ENCODE data around the gene MOGAT2. TPM values are rescaled to one million over a fixed set of nuclear protein-coding genes. Genes with fewer than 3 reads are reported as not detected.

MOGAT2 gene
- total and polyA plus RNA-seq, 2 of the 13 experiments (the other 11 are each of a cell fraction or from before 2014, with no cell fraction given): 27.2 to 27.8 TPM

DNA sequence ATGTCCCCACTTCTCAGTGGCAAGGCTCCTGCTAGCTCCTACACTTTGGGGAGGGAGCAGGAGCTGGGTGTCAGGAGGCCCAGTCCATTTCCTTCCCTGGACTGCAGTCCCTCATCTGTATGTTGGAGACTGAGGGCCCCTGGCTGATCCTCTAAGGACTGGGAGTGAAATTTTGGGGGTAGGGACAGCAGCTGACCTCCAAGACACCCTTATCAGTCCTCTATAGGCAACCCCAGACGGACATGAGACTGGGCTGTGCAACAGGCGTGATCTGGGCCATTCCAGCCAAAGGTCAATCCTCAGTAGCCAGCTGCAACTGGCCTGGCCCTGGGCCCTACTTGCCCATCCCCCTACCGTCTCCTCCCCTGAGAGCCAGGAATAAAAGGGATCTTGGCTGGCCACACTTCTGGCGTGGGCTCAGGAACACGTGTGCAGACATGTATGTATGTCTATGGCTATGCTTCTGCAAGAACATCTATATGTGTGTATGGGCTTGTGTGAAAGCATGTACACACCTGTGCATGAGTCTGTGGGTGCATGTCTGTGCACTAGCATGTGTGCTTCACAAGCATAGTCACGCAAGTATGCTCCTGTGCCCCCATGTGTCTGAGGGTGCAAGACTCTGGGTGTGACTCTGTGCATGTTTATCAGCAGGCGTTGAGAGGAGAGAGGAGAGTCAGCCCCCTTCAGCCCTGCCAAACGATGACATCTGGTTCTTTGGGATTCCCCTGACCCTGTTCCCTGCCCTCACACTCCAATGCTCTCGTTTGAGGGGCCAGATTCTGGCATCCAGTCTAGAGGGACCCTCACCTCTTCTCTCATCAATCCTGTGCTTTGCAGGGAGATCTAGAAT lies 26.3 kb downstream of the MOGAT2 start (continued):
- TF ChIP-seq, protein P1, sequence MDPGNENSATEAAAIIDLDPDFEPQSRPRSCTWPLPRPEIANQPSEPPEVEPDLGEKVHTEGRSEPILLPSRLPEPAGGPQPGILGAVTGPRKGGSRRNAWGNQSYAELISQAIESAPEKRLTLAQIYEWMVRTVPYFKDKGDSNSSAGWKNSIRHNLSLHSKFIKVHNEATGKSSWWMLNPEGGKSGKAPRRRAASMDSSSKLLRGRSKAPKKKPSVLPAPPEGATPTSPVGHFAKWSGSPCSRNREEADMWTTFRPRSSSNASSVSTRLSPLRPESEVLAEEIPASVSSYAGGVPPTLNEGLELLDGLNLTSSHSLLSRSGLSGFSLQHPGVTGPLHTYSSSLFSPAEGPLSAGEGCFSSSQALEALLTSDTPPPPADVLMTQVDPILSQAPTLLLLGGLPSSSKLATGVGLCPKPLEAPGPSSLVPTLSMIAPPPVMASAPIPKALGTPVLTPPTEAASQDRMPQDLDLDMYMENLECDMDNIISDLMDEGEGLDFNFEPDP (CRISPR knock-in tag; conservative IDR thresholded peaks at IDR 0.05): no peak
- peak; percentile 69; the same call in 1 of the 2 replicates for TF ChIP-seq ZNF350 (CRISPR knock-in tag; IDR thresholded peaks at IDR 0.05; ENCODE audit: borderline replicate concordance, low read depth)
- TF ChIP-seq ZNF768 (CRISPR knock-in tag; IDR thresholded peaks at IDR 0.05): no peak
- TF ChIP-seq CHD4 (IDR thresholded peaks at IDR 0.05; ENCODE audit: borderline replicate concordance, low read length): 0 out of 2 replicates have a peak, but pooled peaks have one; percentile 35
- TF ChIP-seq, protein P2, sequence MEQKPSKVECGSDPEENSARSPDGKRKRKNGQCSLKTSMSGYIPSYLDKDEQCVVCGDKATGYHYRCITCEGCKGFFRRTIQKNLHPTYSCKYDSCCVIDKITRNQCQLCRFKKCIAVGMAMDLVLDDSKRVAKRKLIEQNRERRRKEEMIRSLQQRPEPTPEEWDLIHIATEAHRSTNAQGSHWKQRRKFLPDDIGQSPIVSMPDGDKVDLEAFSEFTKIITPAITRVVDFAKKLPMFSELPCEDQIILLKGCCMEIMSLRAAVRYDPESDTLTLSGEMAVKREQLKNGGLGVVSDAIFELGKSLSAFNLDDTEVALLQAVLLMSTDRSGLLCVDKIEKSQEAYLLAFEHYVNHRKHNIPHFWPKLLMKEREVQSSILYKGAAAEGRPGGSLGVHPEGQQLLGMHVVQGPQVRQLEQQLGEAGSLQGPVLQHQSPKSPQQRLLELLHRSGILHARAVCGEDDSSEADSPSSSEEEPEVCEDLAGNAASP (CRISPR knock-in tag; IDR thresholded peaks at IDR 0.05; ENCODE audit: borderline replicate concordance): 0 out of 2 replicates have a peak, but pooled peaks have one; percentile 27
- TF ChIP-seq, protein P3, sequence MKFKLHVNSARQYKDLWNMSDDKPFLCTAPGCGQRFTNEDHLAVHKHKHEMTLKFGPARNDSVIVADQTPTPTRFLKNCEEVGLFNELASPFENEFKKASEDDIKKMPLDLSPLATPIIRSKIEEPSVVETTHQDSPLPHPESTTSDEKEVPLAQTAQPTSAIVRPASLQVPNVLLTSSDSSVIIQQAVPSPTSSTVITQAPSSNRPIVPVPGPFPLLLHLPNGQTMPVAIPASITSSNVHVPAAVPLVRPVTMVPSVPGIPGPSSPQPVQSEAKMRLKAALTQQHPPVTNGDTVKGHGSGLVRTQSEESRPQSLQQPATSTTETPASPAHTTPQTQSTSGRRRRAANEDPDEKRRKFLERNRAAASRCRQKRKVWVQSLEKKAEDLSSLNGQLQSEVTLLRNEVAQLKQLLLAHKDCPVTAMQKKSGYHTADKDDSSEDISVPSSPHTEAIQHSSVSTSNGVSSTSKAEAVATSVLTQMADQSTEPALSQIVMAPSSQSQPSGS (CRISPR knock-in tag; IDR thresholded peaks at IDR 0.05): no peak
- TF ChIP-seq, protein P4, sequence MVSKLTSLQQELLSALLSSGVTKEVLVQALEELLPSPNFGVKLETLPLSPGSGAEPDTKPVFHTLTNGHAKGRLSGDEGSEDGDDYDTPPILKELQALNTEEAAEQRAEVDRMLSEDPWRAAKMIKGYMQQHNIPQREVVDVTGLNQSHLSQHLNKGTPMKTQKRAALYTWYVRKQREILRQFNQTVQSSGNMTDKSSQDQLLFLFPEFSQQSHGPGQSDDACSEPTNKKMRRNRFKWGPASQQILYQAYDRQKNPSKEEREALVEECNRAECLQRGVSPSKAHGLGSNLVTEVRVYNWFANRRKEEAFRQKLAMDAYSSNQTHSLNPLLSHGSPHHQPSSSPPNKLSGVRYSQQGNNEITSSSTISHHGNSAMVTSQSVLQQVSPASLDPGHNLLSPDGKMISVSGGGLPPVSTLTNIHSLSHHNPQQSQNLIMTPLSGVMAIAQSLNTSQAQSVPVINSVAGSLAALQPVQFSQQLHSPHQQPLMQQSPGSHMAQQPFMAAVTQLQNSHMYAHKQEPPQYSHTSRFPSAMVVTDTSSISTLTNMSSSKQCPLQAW (CRISPR knock-in tag; IDR thresholded peaks at IDR 0.05): peak; percentile 59; the same call in 1 of the 2 replicates
- TF ChIP-seq, protein P5, sequence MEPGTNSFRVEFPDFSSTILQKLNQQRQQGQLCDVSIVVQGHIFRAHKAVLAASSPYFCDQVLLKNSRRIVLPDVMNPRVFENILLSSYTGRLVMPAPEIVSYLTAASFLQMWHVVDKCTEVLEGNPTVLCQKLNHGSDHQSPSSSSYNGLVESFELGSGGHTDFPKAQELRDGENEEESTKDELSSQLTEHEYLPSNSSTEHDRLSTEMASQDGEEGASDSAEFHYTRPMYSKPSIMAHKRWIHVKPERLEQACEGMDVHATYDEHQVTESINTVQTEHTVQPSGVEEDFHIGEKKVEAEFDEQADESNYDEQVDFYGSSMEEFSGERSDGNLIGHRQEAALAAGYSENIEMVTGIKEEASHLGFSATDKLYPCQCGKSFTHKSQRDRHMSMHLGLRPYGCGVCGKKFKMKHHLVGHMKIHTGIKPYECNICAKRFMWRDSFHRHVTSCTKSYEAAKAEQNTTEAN (CRISPR knock-in tag; conservative IDR thresholded peaks at IDR 0.05): no peak
- no peak for TF ChIP-seq SMYD3 (CRISPR knock-in tag; IDR thresholded peaks at IDR 0.05)
- TF ChIP-seq SMAD3 (CRISPR knock-in tag; IDR thresholded peaks at IDR 0.05): 0 out of 2 replicates have a peak, but pooled peaks have one; percentile 66
- no peak for TF ChIP-seq STAG1 (CRISPR knock-in tag; IDR thresholded peaks at IDR 0.05)
- TF ChIP-seq MAFK (conservative IDR thresholded peaks at IDR 0.05 in 1 of 2, IDR thresholded peaks at IDR 0.05 in 1 of 2; ENCODE audit: low read length in 2 of 2): no peak
- TF ChIP-seq POGZ (CRISPR knock-in tag; IDR thresholded peaks at IDR 0.05): no peak
- TF ChIP-seq GZF1 (CRISPR knock-in tag; IDR thresholded peaks at IDR 0.05): no peak
- TF ChIP-seq ZNF329 (CRISPR knock-in tag; IDR thresholded peaks at IDR 0.05; ENCODE audit: low read depth): no peak
- TF ChIP-seq ZFP36 (IDR thresholded peaks at IDR 0.05; ENCODE audit: borderline replicate concordance, low read depth, low read length, partially characterized antibody): no peak
- no peak for TF ChIP-seq PCBP2 (optimal IDR thresholded peaks at IDR 0.05; ENCODE audit: low read depth, low read length, poor library complexity, severe bottlenecking)
- peak; percentile 58; the same call in 1 of the 2 replicates for TF ChIP-seq NCOA2 (CRISPR knock-in tag; IDR thresholded peaks at IDR 0.05)
- no peak for TF ChIP-seq ZFP1 (CRISPR knock-in tag; IDR thresholded peaks at IDR 0.05)
- TF ChIP-seq, protein P6, sequence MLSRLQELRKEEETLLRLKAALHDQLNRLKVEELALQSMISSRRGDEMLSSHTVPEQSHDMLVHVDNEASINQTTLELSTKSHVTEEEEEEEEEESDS (CRISPR knock-in tag; IDR thresholded peaks at IDR 0.05; ENCODE audit: borderline replicate concordance): no peak
- peak; percentile 10; the same call in 1 of the 2 replicates for TF ChIP-seq ZNF121 (CRISPR knock-in tag; IDR thresholded peaks at IDR 0.05)
- no peak for TF ChIP-seq CBX5 (CRISPR knock-in tag; IDR thresholded peaks at IDR 0.05; ENCODE audit: borderline replicate concordance)
